HepG2 (cell line): Measurements from ENCODE around the gene LHPP. TPM values are rescaled to one million over a fixed set of nuclear protein-coding genes. Genes with fewer than 3 reads are reported as not detected.
A peak's percentile ranks its signal among the peaks of the same experiment; 100 is the strongest.

Experiments
- IRX3 ChIP-seq: sonication (generic); formaldehyde crosslinking; IDR thresholded peaks from 2 replicates; pipeline ENCODE4 v1.8.1; 2023; ENCODE audit warnings: mild to moderate bottlenecking, low read depth, missing genetic modification reagents, borderline replicate concordance
- JDP2 ChIP-seq: sonication (generic); formaldehyde crosslinking; IDR thresholded peaks from 2 replicates; pipeline ENCODE4 v1.8.1; 2022; ENCODE audit warnings: missing genetic modification reagents, borderline replicate concordance
- NFYB ChIP-seq: sonication (generic); formaldehyde crosslinking; IDR thresholded peaks from 2 replicates; pipeline ENCODE4 v1.4.0; 2020; ENCODE audit warnings: missing genetic modification reagents
- NFYC ChIP-seq: IDR thresholded peaks from 2 replicates; pipeline ENCODE4 v1.6.1; 2016; ENCODE audit warnings: missing genetic modification reagents, missing compliant biosample characterization
- NR2F1 ChIP-seq, 2 experiments: fragments of 450-650 bp in 1 of 2; formaldehyde crosslinking in 1 of 2; IDR thresholded peaks; 2 replicates each; pipeline versions ENCODE4 v1.5.0 to v1.6.1; 2016 to 2020; ENCODE audit warnings: mild to moderate bottlenecking in 1 of 2, missing compliant biosample characterization in 1 of 2, missing genetic modification reagents in 1 of 2, moderate library complexity in 1 of 2
- PCBP1 ChIP-seq: fragments of 200-400 bp; formaldehyde crosslinking; IDR thresholded peaks from 2 replicates; pipeline ENCODE4 v1.6.1; 2017; ENCODE audit warnings: mild to moderate bottlenecking, low read depth, low read length, borderline replicate concordance
- SMYD3 ChIP-seq: sonication (generic); formaldehyde crosslinking; IDR thresholded peaks from 2 replicates; pipeline ENCODE4 v1.8.1; 2023; ENCODE audit warnings: mild to moderate bottlenecking, missing genetic modification reagents
- ZNF329 ChIP-seq: sonication (generic); formaldehyde crosslinking; IDR thresholded peaks from 2 replicates; pipeline ENCODE4 v1.9.0; 2021; ENCODE audit warnings: low read depth, mild to moderate bottlenecking, missing genetic modification reagents
- ZNF460 ChIP-seq: sonication (generic); formaldehyde crosslinking; IDR thresholded peaks from 2 replicates; pipeline ENCODE4 v1.5.1; 2020; ENCODE audit warnings: missing genetic modification reagents, mild to moderate bottlenecking, borderline replicate concordance
- ZNF558 ChIP-seq: sonication (generic); formaldehyde crosslinking; IDR thresholded peaks from 2 replicates; pipeline ENCODE4 v1.9.0; 2022; ENCODE audit warnings: mild to moderate bottlenecking, missing genetic modification reagents, borderline replicate concordance
- ZNF780A ChIP-seq: sonication (generic); formaldehyde crosslinking; IDR thresholded peaks from 2 replicates; pipeline ENCODE4 v1.8.0; 2022; ENCODE audit warnings: mild to moderate bottlenecking, missing genetic modification reagents, moderate library complexity
- ZSCAN29 ChIP-seq: sonication (generic); formaldehyde crosslinking; conservative IDR thresholded peaks from 2 replicates; pipeline ENCODE4 v1.4.0; 2020; ENCODE audit warnings: mild to moderate bottlenecking, missing genetic modification reagents
- polyA plus RNA-seq, 8 experiments: library from polyadenylated mRNA; depleted of rRNA in 3 of 8; stranded (reverse) in 7 of 8; unstranded in 1 of 8; fragments of >200 nt; fragmentation: Illumina TruSeq in 4 of 8; extraction: Trizol in 4 of 8; gene quantifications; 2 replicates each; pipeline versions ENCODE4 v1.2.1 to v1.2.3, GENCODE V29; 2011 to 2016; ENCODE audit warnings: low read depth in 4 of 8, missing spikeins in 1 of 8, mixed read lengths in 1 of 8; ENCODE audit not compliant: insufficient read depth in 1 of 8
- total RNA-seq, 5 experiments: library from RNA; depleted of rRNA; stranded (reverse); fragments of >200 nt; fragmentation: Illumina TruSeq; extraction: Trizol; gene quantifications; 2 replicates each; pipeline ENCODE4 v1.2.3, GENCODE V29; 2016; ENCODE audit warnings: low read depth in 1 of 5
- TF ChIP-seq, protein P1 (sequence below): sonication (generic); formaldehyde crosslinking; IDR thresholded peaks from 2 replicates; pipeline ENCODE4 v1.5.0; 2020; ENCODE audit warnings: mild to moderate bottlenecking, missing genetic modification reagents
- TF ChIP-seq, protein P2 (sequence below): sonication (generic); formaldehyde crosslinking; IDR thresholded peaks from 2 replicates; pipeline ENCODE4 v1.8.1; 2022; ENCODE audit warnings: low read depth, mild to moderate bottlenecking, missing genetic modification reagents
- TF ChIP-seq, protein P3 (sequence below): fragments of 450-650 bp; IDR thresholded peaks from 2 replicates; pipeline ENCODE4 v1.6.1; 2017; ENCODE audit warnings: mild to moderate bottlenecking

LHPP gene
- total and polyA plus RNA-seq, 2 of the 13 experiments (the other 11 are each of a cell fraction or from before 2014, with no cell fraction given), result 5.2 to 13.1 TPM

DNA sequence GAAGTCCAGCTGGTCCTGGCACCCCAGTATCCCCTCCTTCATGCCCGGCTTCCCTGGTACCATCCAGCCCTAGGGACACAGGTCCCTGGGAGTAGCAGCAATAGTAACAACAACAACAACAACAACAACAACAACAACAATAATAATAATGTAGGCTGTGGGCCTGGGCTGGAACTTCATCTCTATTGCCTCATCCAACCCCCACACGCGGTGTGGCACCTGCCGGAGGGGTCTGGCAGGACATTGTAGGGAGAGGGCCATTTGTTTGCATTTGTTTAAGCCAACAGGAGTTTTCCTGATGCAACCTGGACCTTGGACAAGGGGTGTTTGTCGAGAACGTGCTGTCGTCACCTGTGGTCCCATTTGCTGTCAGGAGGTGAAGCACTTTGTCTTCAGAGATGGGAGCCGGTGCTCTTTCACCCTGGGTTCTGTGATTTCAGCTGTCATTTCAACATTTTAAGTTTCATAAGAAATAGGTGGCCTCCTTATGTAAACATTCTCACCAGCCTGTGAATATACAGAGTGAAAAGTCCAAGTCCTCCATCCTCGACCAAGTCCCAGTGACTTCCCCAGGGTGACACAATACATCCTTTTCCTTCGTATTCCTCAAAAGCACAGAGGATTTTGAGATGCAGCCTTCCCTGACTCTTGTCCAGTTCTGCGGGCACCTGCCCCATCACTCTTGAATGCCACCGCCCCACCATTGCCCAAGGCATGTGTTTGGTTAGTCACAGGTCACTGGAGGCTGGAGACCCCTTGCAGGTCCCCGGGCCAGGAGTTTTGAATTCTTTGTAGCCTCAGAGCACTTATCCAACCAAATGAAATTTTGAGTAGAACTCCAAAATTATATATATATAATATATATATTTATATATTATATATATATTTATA, 9.2 kb downstream of the LHPP start (continued):
- TF ChIP-seq SMYD3, result no peak; the same call in 1 of the 2 replicates
- TF ChIP-seq ZNF558 (CRISPR knock-in tag), result no peak
- TF ChIP-seq ZNF329 (CRISPR knock-in tag), result no peak
- TF ChIP-seq, protein P1, sequence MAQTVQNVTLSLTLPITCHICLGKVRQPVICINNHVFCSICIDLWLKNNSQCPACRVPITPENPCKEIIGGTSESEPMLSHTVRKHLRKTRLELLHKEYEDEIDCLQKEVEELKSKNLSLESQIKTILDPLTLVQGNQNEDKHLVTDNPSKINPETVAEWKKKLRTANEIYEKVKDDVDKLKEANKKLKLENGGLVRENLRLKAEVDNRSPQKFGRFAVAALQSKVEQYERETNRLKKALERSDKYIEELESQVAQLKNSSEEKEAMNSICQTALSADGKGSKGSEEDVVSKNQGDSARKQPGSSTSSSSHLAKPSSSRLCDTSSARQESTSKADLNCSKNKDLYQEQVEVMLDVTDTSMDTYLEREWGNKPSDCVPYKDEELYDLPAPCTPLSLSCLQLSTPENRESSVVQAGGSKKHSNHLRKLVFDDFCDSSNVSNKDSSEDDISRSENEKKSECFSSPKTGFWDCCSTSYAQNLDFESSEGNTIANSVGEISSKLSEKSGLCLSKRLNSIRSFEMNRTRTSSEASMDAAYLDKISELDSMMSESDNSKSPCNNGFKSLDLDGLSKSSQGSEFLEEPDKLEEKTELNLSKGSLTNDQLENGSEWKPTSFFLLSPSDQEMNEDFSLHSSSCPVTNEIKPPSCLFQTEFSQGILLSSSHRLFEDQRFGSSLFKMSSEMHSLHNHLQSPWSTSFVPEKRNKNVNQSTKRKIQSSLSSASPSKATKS, result peak; percentile 84; the same call in 1 of the 2 replicates
- TF ChIP-seq, protein P2, sequence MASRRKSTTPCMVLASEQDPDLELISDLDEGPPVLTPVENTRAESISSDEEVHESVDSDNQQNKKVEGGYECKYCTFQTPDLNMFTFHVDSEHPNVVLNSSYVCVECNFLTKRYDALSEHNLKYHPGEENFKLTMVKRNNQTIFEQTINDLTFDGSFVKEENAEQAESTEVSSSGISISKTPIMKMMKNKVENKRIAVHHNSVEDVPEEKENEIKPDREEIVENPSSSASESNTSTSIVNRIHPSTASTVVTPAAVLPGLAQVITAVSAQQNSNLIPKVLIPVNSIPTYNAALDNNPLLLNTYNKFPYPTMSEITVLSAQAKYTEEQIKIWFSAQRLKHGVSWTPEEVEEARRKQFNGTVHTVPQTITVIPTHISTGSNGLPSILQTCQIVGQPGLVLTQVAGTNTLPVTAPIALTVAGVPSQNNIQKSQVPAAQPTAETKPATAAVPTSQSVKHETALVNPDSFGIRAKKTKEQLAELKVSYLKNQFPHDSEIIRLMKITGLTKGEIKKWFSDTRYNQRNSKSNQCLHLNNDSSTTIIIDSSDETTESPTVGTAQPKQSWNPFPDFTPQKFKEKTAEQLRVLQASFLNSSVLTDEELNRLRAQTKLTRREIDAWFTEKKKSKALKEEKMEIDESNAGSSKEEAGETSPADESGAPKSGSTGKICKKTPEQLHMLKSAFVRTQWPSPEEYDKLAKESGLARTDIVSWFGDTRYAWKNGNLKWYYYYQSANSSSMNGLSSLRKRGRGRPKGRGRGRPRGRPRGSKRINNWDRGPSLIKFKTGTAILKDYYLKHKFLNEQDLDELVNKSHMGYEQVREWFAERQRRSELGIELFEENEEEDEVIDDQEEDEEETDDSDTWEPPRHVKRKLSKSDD (CRISPR knock-in tag), result peak; percentile 82
- no peak for TF ChIP-seq NFYB (CRISPR knock-in tag)
- TF ChIP-seq IRX3 (CRISPR knock-in tag), result peak; percentile 63; the same call in 1 of the 2 replicates
- no peak for TF ChIP-seq ZSCAN29 (CRISPR knock-in tag)
- no peak; the same call in 1 of the 2 replicates for TF ChIP-seq JDP2 (CRISPR knock-in tag)
- no peak for TF ChIP-seq PCBP1
- TF ChIP-seq, protein P3, sequence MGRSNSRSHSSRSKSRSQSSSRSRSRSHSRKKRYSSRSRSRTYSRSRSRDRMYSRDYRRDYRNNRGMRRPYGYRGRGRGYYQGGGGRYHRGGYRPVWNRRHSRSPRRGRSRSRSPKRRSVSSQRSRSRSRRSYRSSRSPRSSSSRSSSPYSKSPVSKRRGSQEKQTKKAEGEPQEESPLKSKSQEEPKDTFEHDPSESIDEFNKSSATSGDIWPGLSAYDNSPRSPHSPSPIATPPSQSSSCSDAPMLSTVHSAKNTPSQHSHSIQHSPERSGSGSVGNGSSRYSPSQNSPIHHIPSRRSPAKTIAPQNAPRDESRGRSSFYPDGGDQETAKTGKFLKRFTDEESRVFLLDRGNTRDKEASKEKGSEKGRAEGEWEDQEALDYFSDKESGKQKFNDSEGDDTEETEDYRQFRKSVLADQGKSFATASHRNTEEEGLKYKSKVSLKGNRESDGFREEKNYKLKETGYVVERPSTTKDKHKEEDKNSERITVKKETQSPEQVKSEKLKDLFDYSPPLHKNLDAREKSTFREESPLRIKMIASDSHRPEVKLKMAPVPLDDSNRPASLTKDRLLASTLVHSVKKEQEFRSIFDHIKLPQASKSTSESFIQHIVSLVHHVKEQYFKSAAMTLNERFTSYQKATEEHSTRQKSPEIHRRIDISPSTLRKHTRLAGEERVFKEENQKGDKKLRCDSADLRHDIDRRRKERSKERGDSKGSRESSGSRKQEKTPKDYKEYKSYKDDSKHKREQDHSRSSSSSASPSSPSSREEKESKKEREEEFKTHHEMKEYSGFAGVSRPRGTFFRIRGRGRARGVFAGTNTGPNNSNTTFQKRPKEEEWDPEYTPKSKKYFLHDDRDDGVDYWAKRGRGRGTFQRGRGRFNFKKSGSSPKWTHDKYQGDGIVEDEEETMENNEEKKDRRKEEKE, result no peak
- peak; percentile 33; the same call in 1 of the 2 replicates for TF ChIP-seq ZNF460 (CRISPR knock-in tag)
- no peak for TF ChIP-seq ZNF780A (CRISPR knock-in tag)
- peak; percentile 54 to 76; a peak in 2 of 4 replicates for TF ChIP-seq NR2F1 (CRISPR knock-in tag; IDR thresholded peaks at IDR 0.05)
- no peak for TF ChIP-seq NFYC (CRISPR knock-in tag)
